GM21717 (cell line): ENCODE data around the gene HKDC1.
"Not testable (repeated sequence)": the region's sequence is repeated elsewhere in the genome, so short reads cannot be mapped to it uniquely, and the experiment has no call there.

Source experiments
- ATAC-seq: cut with Tn5 transposase; IDR thresholded peaks from one replicate; pipeline ENCODE4 v1.9.1; 2021; ENCODE audit warnings: mild to moderate bottlenecking, moderate library complexity; ENCODE audit not compliant: unreplicated experiment

Gene HKDC1

DNA sequence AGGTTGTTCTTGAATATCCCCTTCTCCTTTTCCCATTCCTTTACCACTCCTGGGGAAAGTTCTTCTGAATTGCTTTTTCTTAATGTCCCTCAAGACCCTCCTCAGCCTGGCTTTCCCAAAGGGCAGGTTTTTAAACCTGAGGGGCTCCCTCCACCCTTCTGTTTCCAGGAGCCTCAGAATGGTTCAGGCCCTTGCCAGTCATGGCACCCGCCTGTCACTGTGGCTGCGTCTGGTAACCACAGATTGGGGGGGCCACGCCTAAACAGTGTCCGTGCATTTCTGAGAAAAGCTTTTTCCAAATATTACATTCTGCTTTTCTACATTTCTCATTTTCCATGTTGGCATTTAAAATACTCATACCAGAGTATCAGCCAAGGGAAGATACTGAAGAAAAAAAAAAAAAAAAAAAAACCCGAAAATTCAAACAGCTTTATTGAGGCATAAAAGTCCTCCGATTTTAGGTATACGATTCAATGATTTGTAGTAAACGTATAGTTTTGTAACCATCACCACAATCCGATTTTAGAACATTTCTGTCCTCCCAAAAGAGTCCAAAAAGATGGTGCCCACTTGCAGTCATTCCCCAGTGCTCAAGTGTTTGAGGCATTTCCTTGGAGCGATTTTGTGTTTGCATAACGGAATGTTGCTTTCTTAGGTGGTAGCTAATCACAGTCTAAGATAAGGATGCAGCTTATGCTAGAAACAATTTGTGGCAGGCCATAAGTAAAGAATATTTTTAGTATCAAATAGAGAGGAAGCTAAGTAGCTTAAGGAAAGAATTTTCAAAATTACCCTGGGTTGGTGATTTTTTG lies 22.1 kb downstream of the HKDC1 start:
- no peak for ATAC-seq

DNA sequence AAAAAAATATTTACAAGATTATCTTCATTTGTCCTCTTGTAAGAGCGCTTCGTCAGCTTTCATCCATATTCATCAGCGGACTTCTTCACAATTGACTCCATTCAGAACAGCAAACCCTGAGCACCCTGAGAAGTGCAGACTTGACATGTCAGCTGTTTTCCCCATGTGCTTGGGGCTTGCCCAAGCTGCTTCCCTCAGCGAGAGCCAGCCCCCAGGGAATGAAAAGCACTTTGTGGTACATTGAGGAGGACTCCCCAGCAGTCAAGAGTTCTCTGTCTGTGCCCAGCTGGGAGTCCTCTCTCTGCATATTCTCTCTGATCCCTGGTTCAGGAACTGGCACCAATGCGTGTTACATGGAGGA lies 22.7 kb downstream of the HKDC1 start:
- ATAC-seq, result no peak

DNA sequence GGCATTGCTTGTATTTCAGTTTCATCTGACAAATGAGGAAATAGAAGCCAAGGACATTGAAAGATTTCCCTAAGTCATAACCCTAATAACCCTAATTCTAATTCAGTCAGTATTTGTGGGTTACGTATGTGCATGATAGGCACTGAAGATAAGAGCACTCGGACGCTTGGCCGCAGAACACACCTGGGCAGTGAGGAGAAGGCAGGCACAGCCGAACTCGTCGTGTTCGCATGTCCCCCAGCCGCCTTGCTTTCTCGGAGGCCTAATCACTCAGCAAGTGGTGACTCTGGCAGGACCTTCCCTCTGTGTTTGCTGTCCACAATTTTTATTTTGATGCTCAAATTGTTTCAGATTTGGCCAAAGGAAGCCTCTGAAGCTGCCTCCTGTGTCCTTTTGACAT lies 23.7 kb downstream of the HKDC1 start:
- no peak for ATAC-seq

DNA sequence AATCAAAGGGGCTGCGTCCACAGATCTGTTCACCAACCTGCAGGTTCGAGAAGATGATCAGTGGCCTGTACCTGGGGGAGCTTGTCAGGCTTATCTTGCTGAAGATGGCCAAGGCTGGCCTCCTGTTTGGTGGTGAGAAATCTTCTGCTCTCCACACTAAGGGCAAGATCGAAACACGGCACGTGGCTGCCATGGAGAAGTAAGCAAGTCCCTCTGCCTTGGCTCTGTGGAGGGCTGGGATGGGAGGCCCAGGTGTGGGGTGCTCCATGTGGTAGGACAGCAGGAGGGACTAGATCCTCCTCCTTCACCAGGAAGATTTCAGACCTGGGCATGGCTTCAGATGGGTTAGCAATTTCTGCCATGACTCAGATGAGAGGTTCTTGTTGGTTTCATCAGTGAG lies 25.9 kb downstream of the HKDC1 start:
- ATAC-seq, result no peak

DNA sequence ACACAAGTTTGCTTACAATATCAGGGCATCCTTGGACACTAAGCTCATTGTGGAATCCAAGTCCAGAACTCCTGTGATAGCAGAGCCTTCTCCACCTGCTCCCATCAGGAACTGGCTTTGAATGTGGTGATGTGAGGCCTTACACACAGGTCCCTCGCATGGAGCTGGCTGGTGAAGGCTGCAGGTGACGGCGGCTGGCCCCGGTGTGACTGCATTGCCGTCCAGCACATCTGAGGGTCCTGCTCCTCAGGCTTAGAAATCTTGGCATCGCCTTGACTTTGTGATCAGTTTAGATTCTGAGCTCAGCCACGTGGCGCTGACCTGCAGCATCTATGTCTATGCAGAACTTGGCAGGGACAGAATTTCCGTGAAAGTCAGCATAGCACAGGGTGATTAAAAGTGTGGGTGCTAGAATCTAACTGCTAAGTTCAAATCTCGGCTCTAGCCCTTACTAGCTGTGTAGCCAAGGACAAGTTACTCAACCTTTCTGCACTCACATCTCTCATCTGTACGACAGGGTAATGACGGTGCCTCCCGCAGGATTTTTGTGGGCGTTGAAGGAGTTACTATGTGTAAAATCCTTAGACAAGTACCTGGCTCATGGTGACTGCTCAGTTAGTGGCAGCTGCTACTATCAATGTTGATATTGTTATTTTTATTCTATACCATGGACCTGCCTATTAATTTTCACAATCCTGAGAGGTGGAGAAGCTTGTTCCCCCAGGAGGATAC lies 26.6 kb downstream of the HKDC1 start:
- ATAC-seq, result no peak

DNA sequence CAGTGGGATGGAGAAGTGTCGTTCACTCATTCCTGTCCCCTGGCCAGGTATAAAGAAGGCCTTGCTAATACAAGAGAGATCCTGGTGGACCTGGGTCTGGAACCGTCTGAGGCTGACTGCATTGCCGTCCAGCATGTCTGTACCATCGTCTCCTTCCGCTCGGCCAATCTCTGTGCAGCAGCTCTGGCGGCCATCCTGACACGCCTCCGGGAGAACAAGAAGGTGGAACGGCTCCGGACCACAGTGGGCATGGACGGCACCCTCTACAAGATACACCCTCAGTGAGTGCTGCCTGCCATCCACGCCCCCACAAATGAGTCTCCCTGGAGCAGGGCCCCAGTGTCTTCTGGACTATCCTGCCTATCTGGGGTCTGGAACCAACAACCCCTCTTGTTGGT lies 27.2 kb downstream of the HKDC1 start:
- no peak for ATAC-seq

DNA sequence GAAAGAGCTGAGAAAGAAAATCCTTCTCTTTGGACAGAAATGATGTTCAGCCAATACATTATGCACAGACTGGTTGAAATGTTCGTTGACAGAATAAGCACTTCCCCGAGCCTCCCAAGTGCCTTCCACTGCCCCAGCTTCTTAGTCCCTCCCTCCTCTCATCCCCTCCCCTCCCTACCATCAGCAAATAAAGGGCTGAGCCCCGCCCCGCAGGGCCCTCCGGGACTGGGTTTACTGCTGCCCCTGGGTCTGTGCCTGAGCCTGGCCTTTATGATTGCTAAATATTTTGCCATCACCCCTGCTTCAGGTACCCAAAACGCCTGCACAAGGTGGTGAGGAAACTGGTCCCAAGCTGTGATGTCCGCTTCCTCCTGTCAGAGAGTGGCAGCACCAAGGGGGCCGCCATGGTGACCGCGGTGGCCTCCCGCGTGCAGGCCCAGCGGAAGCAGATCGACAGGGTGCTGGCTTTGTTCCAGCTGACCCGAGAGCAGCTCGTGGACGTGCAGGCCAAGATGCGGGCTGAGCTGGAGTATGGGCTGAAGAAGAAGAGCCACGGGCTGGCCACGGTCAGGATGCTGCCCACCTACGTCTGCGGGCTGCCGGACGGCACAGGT lies 28.1 kb downstream of the HKDC1 start:
- ATAC-seq, result no peak

DNA sequence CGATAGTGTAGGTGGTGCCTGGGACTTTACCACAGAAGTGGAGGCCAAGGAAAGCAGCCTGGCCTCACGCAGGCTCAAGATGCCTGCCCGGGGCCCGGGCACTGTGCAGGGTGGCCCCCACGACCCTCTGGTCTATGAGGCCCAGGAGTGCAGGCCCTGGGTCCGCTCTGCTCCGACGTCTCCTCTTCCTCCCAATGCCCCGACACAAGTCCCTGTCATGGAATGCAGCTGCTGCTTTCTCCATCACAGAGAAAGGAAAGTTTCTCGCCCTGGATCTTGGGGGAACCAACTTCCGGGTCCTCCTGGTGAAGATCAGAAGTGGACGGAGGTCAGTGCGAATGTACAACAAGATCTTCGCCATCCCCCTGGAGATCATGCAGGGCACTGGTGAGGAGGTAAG lies 29.9 kb downstream of the HKDC1 start:
- no peak for ATAC-seq

DNA sequence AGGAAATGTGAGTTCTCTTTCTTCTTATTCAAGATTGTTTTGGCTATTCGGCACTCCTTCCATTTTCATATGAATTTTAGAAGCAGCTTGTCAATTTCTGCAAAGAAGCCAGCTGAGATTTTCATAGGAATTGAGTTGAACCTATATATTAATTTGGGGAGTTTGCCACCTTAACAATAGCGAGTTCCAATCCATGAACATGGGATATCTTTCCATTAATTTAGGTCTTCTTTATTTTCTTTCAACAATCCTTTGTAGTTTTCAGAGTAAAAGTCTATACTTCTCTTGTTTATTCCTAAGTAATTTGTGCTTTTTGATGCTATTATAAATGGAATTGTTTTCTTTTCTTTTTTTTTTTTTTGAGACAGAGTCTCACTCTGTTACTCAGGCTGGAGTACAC lies 31.3 kb downstream of the HKDC1 start:
- ATAC-seq, result not testable (repeated sequence)

DNA sequence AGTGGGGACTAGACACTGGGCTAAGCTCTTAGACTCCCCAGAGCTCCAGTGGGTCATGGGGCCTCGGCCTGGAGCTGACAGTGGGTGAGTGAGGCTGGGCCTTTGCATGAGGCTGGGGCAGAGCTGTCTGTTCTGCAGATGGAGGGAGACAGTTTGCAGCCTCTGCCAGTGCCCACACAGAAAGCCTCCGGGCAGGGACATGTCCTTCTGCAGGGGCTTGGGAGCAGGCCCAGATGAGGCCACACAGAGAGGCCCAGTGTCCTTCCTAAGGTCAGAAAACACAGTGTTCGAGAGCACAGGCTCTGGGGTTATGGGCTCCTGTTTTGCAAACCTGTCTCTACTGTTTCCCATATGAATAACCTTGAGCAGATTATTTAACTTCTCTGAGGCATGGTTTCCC lies 33.0 kb downstream of the HKDC1 start:
- no peak for ATAC-seq

DNA sequence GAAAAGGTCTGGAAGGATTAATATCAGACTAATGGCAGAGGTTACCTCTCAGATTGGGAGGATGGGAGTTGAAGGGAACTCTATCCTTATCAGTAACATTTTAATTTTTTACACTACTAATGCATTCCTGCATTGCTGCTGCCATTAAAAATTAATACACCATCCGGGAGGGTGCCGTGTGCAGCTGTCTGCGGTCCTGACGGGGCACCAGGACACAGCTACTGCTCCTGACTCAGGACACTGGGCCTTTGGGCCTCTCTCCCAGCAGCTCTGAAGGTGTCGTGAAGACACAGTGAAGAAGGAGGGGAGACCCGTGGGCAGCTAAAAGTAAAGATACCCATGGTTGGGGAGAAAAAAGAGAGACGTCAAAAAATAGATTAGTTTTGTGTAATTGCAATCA lies 34.7 kb downstream of the HKDC1 start:
- no peak for ATAC-seq

DNA sequence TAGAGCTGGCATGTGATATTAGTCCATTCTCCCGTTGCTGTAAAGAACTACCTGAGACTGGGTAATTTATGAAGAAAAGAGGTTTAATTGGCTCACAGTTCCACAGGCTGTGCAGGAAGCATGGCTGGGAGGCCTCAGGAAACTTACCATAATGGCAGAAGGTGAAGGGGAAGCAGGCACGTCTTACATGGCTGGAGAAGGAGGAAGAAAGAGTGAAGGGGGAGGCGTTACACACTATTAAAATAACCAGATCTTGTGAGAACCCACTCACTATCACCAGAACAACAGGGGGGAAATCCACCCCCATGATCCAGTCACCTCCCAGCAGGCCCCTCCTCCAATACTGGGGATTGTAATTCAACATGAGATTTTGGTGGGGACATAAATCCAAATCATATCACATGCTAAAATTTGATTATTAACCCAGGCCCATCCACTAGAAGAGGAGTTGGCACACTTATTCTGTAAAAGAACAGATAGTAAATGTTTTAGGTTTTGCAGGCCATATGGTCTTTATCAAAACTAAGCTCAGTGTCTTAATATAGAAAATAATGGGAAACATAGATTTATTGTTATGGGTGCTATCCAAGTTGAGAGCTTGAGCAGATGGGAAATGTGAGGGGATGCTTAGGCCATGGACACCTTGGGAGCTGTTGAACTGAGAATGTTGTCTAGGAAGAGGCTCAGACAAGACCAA lies 39.6 kb downstream of the HKDC1 start:
- no peak for ATAC-seq

DNA sequence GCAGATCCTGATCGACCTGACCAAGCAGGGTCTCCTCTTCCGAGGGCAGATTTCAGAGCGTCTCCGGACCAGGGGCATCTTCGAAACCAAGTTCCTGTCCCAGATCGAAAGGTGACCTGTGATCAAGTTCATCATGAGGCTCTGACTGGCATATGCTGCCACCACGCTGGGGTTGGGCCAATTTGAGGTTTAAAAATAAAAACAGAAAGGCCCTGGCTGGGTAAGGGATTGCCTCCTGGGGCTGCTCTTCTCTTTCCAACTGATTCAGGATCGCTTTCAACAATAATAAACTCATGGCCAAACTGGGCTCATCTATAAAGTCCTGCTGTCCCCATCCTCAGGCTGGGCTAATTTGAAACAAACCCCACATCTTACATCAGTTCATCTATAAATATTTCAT lies 41.1 kb downstream of the HKDC1 start:
- no peak for ATAC-seq

DNA sequence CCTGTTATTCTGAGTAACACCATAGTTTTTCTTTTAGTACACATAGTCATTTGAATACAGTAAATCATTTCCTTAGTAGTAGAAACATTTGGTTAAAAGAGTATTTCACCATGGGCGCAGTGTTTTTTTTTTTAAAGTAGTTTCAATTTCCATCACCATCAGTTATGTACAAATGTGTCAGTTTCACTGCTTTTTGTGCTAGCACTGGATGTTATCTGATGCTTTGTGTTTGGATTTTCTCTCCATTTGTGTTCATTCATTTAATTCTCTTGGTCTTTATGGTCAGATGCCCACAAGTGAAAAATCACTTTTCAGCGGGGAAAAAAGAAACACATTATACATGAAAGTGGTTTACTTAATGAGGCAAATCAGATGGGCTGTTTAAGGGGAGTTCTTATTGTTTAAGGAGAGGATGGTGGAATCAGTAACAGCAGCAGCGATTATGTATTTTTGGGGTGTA lies 42.2 kb downstream of the HKDC1 start:
- no peak for ATAC-seq

DNA sequence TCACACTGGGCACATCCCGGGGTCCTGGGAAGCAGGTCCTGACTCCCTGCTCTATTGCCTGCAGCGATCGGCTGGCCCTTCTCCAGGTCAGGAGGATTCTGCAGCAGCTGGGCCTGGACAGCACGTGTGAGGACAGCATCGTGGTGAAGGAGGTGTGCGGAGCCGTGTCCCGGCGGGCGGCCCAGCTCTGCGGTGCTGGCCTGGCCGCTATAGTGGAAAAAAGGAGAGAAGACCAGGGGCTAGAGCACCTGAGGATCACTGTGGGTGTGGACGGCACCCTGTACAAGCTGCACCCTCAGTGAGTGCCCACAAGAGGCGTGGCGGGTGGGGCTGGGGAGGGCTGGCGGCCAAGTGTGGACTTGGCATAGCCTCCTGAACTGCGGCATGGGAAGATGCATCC lies 45.4 kb downstream of the HKDC1 start:
- no peak for ATAC-seq

DNA sequence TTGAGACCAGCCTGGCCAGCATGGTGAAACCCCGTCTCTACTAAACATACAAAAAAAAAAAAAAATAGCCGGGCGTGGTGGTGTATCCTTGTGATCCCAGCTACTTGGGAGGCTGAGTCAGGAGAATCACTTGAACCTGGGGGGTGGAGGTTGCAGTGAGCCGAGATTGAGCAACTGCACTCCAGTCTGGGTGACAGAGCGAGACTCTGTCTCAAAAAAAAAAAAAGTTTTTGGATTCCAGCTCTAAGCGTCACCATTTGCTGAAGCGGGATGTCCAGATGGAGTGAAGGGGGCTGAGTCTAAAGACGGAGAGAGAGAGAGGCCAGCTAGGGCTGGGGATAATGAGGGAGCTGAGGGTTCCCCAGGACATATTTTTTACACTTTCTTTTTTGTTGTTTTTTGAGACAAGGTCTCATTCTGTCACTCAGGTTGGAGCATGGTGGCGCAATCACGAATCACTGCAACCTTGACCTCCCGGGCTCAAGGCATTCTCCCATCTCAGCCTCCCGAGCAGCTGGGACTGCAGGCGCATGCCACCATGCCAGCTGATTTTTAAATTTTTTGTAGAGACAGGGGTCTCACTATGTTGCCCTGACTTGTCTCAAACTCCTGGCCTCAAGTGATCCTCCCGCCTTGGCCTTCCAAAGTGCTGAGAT lies 48.8 kb downstream of the HKDC1 start:
- no peak for ATAC-seq

DNA sequence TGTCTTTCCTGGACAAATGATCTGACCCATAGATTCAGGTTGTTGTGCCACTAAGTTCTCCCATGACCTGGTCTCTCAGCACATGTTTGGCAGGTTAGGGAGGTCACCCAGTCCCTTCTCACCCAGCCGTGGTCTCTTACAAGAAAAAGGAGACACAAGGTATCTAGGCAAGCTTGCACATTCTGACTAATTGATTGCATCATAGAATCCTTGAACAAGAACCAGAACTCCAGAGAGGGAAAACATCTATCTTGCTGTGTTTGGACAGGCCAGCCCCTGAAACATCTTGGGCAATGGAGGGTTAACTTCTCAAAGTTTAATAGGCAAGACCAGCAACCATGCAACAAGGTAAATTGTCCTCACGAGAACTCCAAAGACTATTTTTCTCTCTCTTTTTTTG lies 49.6 kb downstream of the HKDC1 start:
- no peak for ATAC-seq

DNA sequence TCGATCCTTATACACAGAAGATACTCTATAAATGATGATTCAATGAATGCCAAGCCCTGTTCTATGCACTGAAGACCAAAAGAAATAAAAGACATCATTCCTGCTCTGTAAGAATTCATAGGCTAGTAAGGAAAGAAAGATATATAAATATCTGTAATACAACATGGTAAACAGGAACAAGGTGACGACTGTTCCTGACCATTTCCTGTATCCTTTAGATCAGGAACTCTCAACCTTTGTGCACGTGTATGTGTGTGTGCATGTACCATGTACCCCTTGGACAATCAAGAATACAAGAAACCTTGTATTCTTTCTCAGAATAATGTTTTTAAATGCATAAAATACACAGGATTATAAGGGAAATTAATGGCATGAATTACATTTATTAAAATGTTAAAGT lies 50.9 kb downstream of the HKDC1 start:
- no peak for ATAC-seq

DNA sequence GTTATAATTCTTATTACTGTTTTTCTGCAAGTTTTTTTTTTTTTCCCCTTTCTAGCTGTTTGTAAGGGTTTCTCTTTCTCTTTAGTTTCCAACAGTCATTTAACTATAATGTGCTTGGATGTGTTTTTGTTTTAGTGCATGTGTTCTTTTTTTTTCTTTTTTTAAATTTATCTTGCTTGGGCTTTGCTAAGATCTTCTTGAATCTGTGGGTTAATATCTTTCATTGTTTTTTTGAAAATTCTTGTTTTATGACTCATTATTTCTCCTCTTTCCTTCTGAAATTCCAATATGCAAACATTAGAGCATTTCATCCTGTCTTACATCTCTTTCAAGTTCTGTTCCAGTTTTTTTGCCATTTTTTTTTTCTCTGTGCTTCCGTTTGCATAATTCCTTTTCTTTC lies 52.5 kb downstream of the HKDC1 start:
- no peak for ATAC-seq

DNA sequence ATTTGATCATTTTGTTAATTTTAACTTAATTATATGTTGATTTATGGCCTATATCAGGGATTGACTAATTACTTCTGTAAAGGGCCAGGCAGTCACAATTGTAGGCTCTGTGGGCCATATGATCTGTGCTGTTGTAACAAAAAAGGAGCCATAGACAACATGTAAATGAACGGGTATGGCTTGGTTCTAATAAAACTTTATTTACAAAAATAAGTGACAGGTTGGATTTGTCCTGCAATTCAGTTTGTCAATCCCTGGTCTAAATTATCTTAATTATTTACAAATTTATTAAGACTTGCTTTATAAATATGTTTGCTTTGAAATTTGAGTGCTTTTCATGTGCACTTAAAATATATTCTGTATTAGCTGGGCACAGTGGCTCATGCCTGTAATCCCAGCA lies 55.3 kb downstream of the HKDC1 start:
- ATAC-seq, result no peak

DNA sequence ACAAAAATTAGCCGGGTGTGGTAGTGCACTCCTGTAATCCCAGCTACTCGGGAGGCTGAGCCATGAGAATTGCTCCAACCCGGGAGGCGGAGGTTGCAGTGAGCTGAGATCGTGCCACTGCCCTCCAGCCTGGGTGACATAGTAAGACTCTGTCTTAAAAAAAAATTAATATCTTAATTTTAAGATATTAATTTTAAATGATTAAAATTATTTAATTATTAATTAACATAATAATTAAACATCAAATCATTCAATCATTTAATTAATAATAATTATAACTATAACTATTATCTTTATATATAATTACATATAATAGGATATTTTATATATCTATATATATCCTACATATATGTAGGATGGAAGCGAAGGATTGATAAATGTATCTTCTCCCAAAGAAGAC lies 56.4 kb downstream of the HKDC1 start:
- no peak for ATAC-seq
